GM19395 (cell line): ENCODE measurements around the gene GOLIM4.

Source experiments
- ATAC-seq: cut with Tn5 transposase; IDR thresholded peaks from one replicate; pipeline ENCODE4 v1.9.1; 2021; ENCODE audit warnings: mild to moderate bottlenecking, moderate library complexity; ENCODE audit not compliant: unreplicated experiment

GOLIM4 gene

DNA sequence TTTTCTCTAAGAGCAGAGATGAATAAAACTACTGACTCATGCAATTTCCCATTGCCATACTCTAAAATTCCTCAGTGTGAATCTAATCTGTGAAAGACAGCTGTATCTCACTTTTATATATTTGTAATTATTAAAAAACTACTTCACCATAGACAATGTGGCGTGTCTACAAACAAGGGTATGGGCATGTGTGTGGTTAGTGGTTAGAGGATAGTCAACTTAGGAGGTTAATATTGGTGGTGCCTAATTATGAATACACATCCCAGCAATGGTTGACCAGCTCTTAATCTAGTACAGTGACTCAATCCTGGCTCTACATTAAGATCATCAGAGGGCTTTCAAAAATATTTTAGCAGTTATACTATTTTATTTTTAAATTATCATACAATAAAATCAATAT is 94.5 kb downstream of the GOLIM4 start:
- ATAC-seq: no peak

DNA sequence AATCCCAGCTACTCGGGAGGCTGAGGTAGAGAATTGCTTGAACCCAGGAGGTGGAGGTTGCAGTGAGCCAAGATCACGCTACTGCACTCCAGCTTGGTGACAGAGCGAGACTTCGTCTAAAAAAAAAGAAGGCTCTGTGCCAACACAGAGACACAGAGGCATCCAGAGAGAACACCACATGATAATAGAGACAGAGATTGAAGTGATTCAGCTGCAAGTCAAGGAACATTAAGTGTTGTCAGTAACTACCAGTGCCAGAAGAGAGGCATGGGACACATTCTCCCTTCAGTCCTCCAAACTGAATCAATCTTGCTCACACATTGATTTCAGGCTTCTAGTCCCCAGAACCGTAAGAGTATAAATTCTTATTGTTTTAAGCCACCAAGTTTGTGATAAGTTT is 97.5 kb downstream of the GOLIM4 start:
- no peak for ATAC-seq

DNA sequence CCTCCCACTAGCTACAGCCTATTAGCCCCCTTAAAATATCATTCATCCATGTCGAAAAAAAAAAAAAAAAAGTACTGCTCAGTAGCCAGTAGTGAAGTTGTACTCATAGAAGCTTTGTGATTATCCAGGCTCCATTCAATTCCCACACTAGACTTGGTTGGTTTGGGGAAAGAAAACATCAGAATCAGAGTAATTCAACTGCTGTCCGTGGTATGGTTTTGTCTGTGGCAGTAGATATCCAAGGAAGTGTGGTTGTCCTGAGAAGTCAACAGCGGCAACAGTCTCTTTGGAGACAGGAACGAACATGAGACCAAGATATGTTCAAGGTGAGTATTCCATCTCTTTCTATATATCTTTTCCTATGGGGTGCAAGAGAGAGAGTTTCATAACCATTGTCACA is 99.2 kb downstream of the GOLIM4 start:
- ATAC-seq: no peak

DNA sequence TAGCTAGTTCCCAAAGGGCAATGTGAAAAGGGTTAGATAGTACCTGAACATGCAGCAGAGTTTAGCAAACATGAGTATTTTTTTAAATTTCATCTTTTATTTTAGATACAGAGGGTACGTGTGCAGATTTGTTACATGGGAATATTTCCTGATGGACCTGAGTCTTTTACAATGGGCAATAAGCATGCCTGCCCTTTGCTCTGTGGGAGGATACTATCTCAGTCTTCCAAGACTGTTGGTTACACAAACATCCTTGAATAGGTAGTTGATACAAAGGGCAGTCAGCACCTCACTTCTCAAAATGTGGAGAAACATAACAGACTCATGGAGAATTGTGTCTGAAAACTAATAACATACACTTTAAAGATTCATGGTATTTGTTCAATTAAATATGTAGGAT is 103.3 kb downstream of the GOLIM4 start:
- no peak for ATAC-seq

DNA sequence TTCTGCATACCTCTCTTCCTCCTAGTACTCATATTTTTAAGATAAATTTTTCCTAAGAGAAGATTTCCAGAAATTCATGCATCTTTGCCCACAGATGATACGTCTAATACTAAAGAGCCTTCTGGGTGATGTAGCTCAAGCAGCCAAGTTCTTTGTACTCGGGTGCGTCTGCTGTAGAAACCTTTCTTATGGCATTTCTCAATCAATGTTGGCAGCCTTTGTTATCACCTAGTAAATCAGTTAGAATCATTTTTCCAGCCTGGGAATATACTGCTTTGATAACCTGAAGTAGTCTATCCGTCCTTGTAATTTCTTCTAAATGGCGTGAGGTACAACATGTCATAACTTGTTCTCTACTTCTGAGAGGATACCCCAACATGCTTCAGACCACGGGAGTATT is 104.5 kb downstream of the GOLIM4 start:
- ATAC-seq: no peak

DNA sequence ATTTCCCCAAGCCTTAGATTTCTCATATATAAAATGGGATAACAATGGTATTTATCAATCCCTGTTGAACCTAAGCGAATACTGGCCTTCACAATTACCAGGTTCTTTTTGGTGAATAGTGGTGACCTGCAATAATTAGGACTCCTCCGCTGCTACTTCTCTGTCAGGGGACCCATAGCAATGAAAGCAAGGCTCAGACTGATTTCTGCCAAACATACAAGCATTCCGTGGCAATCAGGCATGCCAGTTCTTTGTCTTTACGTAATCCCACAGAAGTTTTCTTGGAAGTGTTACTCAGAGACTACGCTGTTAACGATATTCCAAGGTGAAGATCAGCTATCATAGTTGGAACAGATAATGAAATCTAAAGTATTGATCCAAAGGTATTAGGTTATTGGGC is 105.7 kb downstream of the GOLIM4 start:
- no peak for ATAC-seq

DNA sequence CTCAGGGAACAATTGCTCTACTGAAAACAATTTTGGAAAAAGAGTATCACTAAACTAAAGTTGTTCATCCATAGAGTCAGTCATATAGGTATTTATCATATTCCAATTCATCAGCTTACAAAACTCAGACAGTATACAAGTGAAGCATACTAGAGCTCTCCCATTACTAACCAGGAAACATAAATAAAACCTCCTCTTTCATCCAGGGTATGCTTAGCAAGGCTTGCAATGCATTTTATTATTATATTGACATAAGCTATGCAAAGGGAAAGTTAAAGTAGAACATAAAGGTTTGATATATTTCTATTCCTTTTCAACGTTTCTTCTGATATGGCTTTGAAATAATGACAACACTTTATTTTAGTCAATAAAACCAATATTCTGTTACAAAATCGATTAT is 106.7 kb downstream of the GOLIM4 start:
- no peak for ATAC-seq

DNA sequence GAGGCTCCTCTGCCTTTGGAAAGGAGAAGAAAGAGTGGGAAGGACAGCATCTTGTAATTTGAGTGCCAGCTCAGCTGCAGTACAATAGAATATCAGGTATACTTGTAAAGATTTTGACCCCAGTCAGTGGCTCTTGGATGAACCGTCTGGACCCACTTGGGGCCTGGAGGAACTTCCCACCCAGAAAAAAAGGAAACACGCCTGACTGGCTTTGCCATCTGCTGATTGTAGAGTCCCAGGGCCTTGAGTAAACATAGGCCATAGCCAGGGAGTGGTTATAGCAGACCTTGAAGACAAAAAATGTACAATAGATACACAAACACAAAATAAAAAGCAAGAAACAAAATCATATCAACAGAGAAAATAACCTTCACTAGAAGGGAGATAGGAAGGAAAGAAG is 112.1 kb downstream of the GOLIM4 start:
- no peak for ATAC-seq

DNA sequence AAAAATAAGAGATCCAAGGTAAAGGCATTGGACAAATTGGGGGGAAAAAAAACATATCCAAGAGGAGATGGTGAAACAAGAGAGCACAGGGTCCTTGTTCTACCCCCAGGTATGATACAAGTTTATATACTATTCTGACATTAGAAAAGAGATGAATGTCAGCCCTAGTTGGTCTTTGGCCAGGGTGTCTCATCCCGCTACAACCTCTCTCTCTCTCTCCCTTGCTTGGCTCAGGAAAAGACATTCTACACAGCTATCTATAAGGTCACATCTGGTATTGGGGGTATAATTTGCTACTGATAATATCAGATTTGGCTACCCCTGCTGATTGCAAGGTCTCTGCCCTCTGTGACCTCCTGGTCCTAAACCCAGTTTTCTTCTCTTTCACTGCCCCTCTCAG is 117.2 kb downstream of the GOLIM4 start:
- no peak for ATAC-seq

DNA sequence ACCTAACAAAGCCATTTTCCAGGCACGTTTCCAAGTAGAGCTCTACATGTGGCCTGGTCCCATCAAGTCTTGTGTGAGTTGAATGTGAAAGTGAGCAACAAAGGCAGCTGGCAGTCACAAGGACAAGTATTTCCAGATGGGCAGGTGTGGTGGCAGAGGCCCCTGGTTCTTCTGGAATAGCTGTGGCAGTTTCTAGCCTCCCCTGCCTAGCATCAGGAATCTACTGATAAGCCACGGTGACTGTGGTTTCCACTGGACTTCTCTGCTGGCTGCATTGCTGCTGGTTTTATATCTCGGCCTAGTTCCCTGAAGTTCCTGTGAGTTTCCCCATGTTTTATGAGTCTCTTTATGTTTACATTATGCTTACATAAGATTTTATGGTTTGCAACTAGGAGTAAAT is 117.7 kb downstream of the GOLIM4 start:
- no peak for ATAC-seq

DNA sequence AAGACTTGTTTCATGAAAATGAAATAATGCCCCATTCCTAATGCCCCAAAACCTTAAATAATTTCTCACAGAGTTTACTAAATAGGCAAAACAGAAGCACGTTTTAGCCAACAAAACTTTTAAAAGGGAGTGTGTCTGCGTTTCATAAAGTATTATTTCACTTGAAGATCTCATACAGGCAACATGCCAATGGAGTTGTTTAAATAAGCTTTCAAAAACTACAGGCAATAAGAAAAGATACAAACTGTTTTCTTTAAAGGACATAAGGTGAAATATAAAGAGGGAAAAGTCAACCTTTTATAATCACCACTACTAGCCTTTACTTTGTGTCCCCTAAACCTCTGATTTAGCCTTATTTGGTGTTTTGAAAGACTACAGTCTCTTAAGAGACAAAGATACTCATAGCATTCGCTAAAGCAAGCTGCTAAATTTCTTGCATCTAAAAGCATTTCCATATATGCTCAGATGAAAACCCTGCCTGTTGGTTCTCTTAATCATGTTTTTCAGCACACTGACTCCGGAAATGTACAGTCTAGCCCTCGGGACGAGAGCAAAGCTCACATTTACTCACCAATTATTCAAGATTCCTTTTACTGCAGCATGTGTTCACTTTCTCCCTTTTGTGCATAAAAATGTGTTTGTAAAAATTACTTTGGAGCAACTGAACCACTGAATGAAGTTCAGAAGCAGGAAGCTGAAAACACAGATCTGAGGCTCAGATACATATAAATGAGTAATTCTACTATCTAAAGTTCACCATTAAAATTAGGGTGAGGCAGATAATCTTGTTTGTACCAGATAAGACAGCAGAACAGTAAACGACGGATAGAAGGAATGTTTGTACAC is 119.0 kb downstream of the GOLIM4 start:
- no peak for ATAC-seq

DNA sequence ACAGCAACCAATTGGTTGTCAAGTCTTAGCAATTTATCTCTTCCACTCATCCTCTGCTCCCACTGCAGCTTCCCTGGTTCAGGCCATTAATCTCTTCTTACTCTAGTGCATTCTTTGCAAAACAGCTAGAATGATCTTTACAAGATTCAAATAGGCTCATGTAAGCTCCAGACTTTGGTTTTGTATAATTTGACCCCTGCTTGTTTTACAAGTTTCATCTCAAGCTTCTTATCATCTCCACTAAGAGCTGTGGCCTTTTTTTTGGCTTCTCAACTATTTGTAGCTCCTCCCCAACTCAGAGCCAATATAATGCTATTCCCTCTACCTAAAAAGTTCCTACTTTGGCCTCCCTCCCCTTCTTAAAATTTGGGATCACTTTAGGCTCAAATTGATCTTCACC is 121.8 kb downstream of the GOLIM4 start:
- ATAC-seq: no peak

DNA sequence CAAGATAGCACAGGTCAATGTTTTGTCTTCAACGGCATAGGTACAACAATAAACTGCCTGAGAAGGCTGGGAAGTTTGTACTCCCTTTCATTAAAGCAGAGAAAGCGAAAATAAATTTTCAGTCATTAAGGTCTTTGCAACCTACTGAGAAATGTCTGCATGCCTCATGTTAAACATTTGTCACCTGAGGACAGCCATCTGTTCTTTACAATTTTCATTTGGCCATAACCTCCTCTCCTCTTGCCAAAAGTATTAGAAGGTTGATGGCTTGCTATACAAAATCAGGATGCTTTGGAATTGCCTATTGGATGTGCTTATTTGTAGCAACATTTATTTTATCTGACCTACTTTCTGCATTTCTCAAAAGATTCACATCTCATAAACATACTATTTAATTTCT is 122.7 kb downstream of the GOLIM4 start:
- no peak for ATAC-seq

DNA sequence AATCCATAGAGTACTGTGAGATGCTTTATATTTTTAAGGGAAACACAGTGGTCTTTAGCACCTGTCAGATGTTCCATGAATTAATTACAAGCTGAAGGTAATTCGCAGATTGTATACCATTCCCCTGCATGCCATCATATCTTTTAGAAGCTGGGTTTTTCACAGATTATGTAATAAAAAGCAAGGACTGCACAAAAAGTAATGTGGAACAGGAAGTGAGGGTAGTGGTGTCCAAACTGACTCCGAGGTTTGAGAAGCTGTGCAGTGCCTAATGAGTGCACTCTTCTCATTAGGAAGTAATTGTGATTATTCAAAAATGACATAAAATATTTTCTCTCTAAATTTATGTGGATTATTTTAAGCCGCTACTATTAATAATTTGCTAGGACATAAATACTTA is 123.2 kb downstream of the GOLIM4 start:
- ATAC-seq: no peak

DNA sequence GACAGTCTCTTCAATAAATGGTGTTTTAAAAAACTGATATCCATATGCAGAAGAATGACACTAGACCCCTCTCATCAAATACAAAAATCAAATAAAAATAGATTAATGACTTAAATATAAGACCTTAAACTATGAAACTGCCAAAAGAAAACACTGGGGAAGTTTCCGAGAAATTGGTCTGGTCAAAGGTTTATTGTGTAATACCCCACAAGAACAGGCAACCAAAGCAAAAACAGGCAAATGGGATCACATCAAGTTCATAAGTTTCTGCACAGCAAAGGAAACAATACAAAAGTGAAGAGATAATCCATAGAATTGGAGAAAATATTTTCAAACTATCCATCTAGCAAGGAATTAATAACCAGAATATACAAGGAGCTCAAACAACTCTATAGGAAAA is 126.2 kb downstream of the GOLIM4 start:
- ATAC-seq: no peak

DNA sequence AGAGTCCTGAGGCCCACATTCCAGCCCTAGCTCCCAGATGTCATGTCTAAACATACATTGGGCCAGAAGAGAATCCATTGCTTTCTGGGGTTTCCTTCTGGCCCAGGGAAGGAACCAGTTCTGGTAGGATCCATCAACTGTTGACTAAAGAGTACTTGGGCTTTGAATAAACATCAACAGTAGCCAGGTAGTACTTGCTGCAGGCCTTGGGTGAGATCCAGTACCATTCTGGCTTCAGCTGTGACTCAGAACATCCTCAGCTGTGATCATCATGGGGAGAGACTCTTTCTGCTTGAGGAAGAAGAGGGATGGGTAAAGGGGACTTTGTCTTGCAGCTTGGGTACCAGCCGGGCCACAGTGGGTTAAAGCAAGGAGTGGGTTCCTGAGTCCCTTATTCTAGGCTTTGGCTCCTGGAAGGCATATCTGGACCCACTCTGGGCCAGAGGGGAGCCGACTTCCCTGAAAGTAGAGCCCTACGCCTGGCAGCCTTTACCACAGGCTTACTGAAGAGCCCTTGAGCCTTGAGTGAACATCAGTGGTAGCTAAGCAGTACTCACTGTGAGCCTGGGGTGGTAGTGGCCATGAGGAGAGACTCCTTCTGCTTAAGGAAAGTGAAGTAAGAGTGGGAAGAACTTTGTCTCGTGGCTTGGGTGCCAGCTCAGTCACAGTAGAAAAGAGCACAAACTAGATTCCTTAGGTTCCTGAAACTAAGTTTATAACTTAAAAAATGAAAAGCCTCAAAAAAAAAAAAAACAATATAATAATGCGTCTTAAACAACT is 128.3 kb downstream of the GOLIM4 start:
- no peak for ATAC-seq
